ENCODE measurements around the gene DMPK.
"Not testable (repeated sequence)": the region's sequence is repeated elsewhere in the genome, so short reads cannot be mapped to it uniquely, and the experiment has no call there.

DMPK gene

GRCh38 chr19:45752639-45753038, 29.7 kb downstream of the DMPK start:
- in situ Hi-C loops (cut with MboI; ENCODE audit: low sequenced_read_pairs), result no loop called here

- in situ Hi-C loops (cut with MboI; ENCODE audit: low sequenced_read_pairs), result not testable (repeated sequence)
These were observed 30.8 kb downstream of the DMPK start for GRCh38 chr19:45751483-45751882.

GRCh38 chr19:45747513-45747912, 34.8 kb downstream of the DMPK start:
- in situ Hi-C loops (cut with MboI; ENCODE audit: low sequenced_read_pairs), result no loop called here

GRCh38 chr19:45746866-45747265, 35.4 kb downstream of the DMPK start:
- in situ Hi-C loops (cut with MboI; ENCODE audit: low sequenced_read_pairs), result no loop called here

- in situ Hi-C loops (cut with MboI; ENCODE audit: low sequenced_read_pairs), result no loop called here
These were observed 36.7 kb downstream of the DMPK start for GRCh38 chr19:45745606-45746005.

GRCh38 chr19:45742969-45743368, 39.3 kb downstream of the DMPK start:
- in situ Hi-C loops (cut with MboI; ENCODE audit: low sequenced_read_pairs), result no loop called here

GRCh38 chr19:45739498-45740439, 42.5 kb downstream of the DMPK start:
- in situ Hi-C loops (cut with MboI; ENCODE audit: low sequenced_read_pairs), result no loop called here

GRCh38 chr19:45733160-45733810, 49.0 kb downstream of the DMPK start, which contains the start of gene MEIOSIN:
MEIOSIN (plus strand) TSS chr19:45733439; CDS start chr19:45735377, 1,938 bp downstream.
- in situ Hi-C loops (cut with MboI; ENCODE audit: low sequenced_read_pairs), result no loop called here

GRCh38 chr19:45730368-45731288, 51.7 kb downstream of the DMPK start, which contains the start of gene FBXO46:
FBXO46 (minus strand) TSS chr19:45730896; CDS start chr19:45713495, 17,401 bp downstream.
- in situ Hi-C loops (cut with MboI; ENCODE audit: low sequenced_read_pairs), result no loop called here

GRCh38 chr19:45729800-45730290, 52.4 kb downstream of the DMPK start:
- in situ Hi-C loops (cut with MboI; ENCODE audit: low sequenced_read_pairs), result no loop called here

GRCh38 chr19:45728683-45729082, 53.6 kb downstream of the DMPK start:
- in situ Hi-C loops (cut with MboI; ENCODE audit: low sequenced_read_pairs), result not testable (repeated sequence)

GRCh38 chr19:45720065-45720464, 62.2 kb downstream of the DMPK start:
- in situ Hi-C loops (cut with MboI; ENCODE audit: low sequenced_read_pairs), result not testable (repeated sequence)
